ENCODE results near the gene XPR1.
"Not testable (repeated sequence)": the region's sequence is repeated elsewhere in the genome, so short reads cannot be mapped to it uniquely, and the experiment has no call there.

DNA sequence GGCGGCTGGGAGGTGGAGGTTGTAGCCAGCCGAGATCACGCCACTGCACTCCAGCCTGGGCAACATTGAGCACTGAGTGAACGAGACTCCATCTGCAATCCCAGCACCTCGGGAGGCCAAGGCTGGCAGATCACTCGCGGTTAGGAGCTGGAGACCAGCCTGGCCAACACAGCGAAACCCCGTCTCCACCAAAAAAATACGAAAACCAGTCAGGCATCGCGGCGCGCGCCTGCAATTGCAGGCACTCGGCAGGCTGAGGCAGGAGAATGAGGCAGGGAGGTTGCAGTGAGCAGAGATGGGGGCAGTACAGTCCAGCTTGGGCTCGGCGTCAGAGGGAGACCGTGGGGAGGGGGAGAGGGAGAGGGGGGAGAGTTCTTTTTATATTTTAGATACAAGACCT is 79.4 kb downstream of the XPR1 start:
- TF ChIP-seq, protein P1, sequence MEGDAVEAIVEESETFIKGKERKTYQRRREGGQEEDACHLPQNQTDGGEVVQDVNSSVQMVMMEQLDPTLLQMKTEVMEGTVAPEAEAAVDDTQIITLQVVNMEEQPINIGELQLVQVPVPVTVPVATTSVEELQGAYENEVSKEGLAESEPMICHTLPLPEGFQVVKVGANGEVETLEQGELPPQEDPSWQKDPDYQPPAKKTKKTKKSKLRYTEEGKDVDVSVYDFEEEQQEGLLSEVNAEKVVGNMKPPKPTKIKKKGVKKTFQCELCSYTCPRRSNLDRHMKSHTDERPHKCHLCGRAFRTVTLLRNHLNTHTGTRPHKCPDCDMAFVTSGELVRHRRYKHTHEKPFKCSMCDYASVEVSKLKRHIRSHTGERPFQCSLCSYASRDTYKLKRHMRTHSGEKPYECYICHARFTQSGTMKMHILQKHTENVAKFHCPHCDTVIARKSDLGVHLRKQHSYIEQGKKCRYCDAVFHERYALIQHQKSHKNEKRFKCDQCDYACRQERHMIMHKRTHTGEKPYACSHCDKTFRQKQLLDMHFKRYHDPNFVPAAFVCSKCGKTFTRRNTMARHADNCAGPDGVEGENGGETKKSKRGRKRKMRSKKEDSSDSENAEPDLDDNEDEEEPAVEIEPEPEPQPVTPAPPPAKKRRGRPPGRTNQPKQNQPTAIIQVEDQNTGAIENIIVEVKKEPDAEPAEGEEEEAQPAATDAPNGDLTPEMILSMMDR (IDR thresholded peaks at IDR 0.05), result not testable (repeated sequence)
- not testable (repeated sequence) for TF ChIP-seq POLR2AphosphoS5, POLR2A (IDR thresholded peaks at IDR 0.05)
